IMR-90 (cell line): ENCODE data around the gene RPH3AL. TPM values are rescaled to one million over a fixed set of nuclear protein-coding genes. Genes with fewer than 3 reads are reported as not detected.

Source experiments
- ATAC-seq: fragments of 200-7000 bp; cut with Tn5 transposase; 2 replicates; pipeline ENCODE4 v1.9.1; 2020; ENCODE audit warnings: low read depth, mild to moderate bottlenecking, moderate library complexity
- BruUV-seq: library from RNA; stranded (reverse); fragments of 400-500 nt; replicated peaks from 2 replicates; lab custom pipeline; 2021; lab: Mats Ljungman, UMichigan
- CTCF ChIA-PET: fragments of 300-600 bp; formaldehyde crosslinking; extraction: SDS; loops from one replicate; lab custom pipeline; 2021; ENCODE audit warnings: antibody characterized with exemption; lab: Yijun Ruan, JAX
- POLR2A ChIA-PET: fragments of 300-600 bp; sonication (Branson Sonifier 250); formaldehyde crosslinking; loops from one replicate; lab custom pipeline; 2022; ENCODE audit warnings: antibody characterized with exemption; ENCODE audit not compliant: unreplicated experiment; lab: Charles Lee
- DNase-seq: peaks from one replicate; pipeline ENCODE4 v3.0.0; 2013
- H2AFZ ChIP-seq: replicated peaks from 2 replicates; pipeline ENCODE3; 2013; ENCODE audit warnings: low read length, mild to moderate bottlenecking; ENCODE audit not compliant: poor library complexity
- H2AK5ac ChIP-seq: 2 replicates; pipeline ENCODE4 v1.6.1; 2013; ENCODE audit warnings: low read depth, low read length, inconsistent platforms
- H2AK9ac ChIP-seq: replicated peaks from 2 replicates; pipeline ENCODE3; 2013; ENCODE audit warnings: mild to moderate bottlenecking, low read depth, low read length, moderate library complexity; ENCODE audit not compliant: poor library complexity
- H2BK120ac ChIP-seq: 2 replicates; pipeline ENCODE4 v1.6.1; 2013; ENCODE audit warnings: low read depth, low read length, inconsistent platforms
- H2BK15ac ChIP-seq: 3 replicates; pipeline ENCODE4 v1.6.1; 2013; ENCODE audit warnings: low read depth, low read length, inconsistent platforms
- H2BK20ac ChIP-seq: 2 replicates; pipeline ENCODE4 v1.6.1; 2013; ENCODE audit warnings: low read depth, mild to moderate bottlenecking, inconsistent platforms, low read length, moderate library complexity
- H2BK5ac ChIP-seq: 2 replicates; pipeline ENCODE4 v1.6.1; 2013; ENCODE audit warnings: mild to moderate bottlenecking, low read depth, low read length, inconsistent platforms; ENCODE audit not compliant: poor library complexity, severe bottlenecking
- H3K14ac ChIP-seq: replicated peaks from 2 replicates; pipeline ENCODE4 v1.6.1; 2013; ENCODE audit warnings: low read depth, low read length, inconsistent platforms
- H3K18ac ChIP-seq: 2 replicates; pipeline ENCODE4 v1.6.1; 2013; ENCODE audit warnings: low read depth, low read length, control low read depth
- H3K23ac ChIP-seq: 2 replicates; pipeline ENCODE4 v1.6.1; 2013; ENCODE audit warnings: low read depth, low read length, inconsistent platforms
- H3K27ac ChIP-seq: 2 replicates; pipeline ENCODE4 v1.5.1; 2013; ENCODE audit warnings: mild to moderate bottlenecking, control low read depth, low read length; ENCODE audit not compliant: insufficient read depth
- H3K27me3 ChIP-seq: 2 replicates; pipeline ENCODE4 v1.6.1; 2013; ENCODE audit warnings: low read length; ENCODE audit not compliant: control insufficient read depth, insufficient read depth
- H3K36me3 ChIP-seq: 2 replicates; pipeline ENCODE4 v1.6.1; 2013; ENCODE audit warnings: low read length, mixed read lengths; ENCODE audit not compliant: control insufficient read depth, insufficient read depth
- H3K4ac ChIP-seq: 2 replicates; pipeline ENCODE4 v1.6.1; 2013; ENCODE audit warnings: low read depth, low read length, inconsistent platforms
- H3K4me1 ChIP-seq: 2 replicates; pipeline ENCODE4 v1.6.1; 2013; ENCODE audit warnings: low read length, mixed read lengths; ENCODE audit not compliant: control insufficient read depth, insufficient read depth
- H3K4me2 ChIP-seq: 2 replicates; pipeline ENCODE4 v1.6.1; 2013; ENCODE audit warnings: low read depth, mild to moderate bottlenecking, control low read depth, low read length, moderate library complexity
- H3K4me3 ChIP-seq: 2 replicates; pipeline ENCODE4 v1.5.1; 2013; ENCODE audit warnings: low read depth, mild to moderate bottlenecking, control low read depth, low read length, moderate library complexity; ENCODE audit not compliant: insufficient read depth
- H3K56ac ChIP-seq: 2 replicates; pipeline ENCODE4 v1.6.1; 2013; ENCODE audit warnings: low read length, inconsistent platforms; ENCODE audit not compliant: insufficient read depth; ENCODE audit errors: extremely low read depth
- H3K79me1 ChIP-seq, 2 experiments: 2 replicates each; pipeline ENCODE4 v1.6.1; 2013; ENCODE audit warnings: low read length in 2 of 2, inconsistent platforms in 1 of 2, low read depth in 1 of 2
- H3K9ac ChIP-seq: 2 replicates; pipeline ENCODE4 v1.6.1; 2013; ENCODE audit warnings: low read depth, low read length, control low read depth
- H3K9me1 ChIP-seq: 2 replicates; pipeline ENCODE4 v1.6.1; 2013; ENCODE audit warnings: low read length, inconsistent platforms; ENCODE audit not compliant: insufficient read depth
- H3K9me3 ChIP-seq: 2 replicates; pipeline ENCODE4 v1.6.1; 2013; ENCODE audit warnings: low read length; ENCODE audit not compliant: control insufficient read depth, insufficient read depth
- H4K20me1 ChIP-seq: 2 replicates; pipeline ENCODE4 v1.6.1; 2013; ENCODE audit warnings: low read length, inconsistent platforms; ENCODE audit not compliant: insufficient read depth
- H4K5ac ChIP-seq: 2 replicates; pipeline ENCODE4 v1.6.1; 2013; ENCODE audit warnings: mild to moderate bottlenecking, low read depth, low read length, control low read depth
- H4K8ac ChIP-seq, 2 experiments: 2 replicates each; pipeline ENCODE4 v1.6.1; 2013; ENCODE audit warnings: low read depth in 2 of 2, low read length in 2 of 2, control low read depth in 1 of 2, inconsistent platforms in 1 of 2
- H4K91ac ChIP-seq: 2 replicates; pipeline ENCODE4 v1.6.1; 2013; ENCODE audit warnings: low read depth, low read length, inconsistent platforms; ENCODE audit not compliant: insufficient read depth
- BHLHE40 ChIP-seq: fragments of 150-350 bp; IDR thresholded peaks from 2 replicates; pipeline ENCODE4 v1.6.1; 2016; ENCODE audit warnings: mild to moderate bottlenecking, low read depth, low read length
- MAFK ChIP-seq: IDR thresholded peaks from 2 replicates; pipeline ENCODE4 v1.6.1; 2012; ENCODE audit warnings: low read depth, low read length, improper control_type of control experiment
- RAD21 ChIP-seq: IDR thresholded peaks from 2 replicates; pipeline ENCODE4 v1.6.1; 2012; ENCODE audit warnings: low read length, improper control_type of control experiment
- WGBS, 2 experiments: methylation state at CpG; one replicate each; pipeline versions ENCODE4 v1.1.5 to v1.1.7; 2013; ENCODE audit warnings: missing lambda C conversion rate in 2 of 2; ENCODE audit not compliant: insufficient read length in 1 of 2; ENCODE audit errors: extremely low coverage in 2 of 2; 5-methylcytosine and 5-hydroxymethylcytosine counted together
- dilution Hi-C: fragments of 300-500 bp; cut with HindIII; formaldehyde crosslinking; loops from one replicate; pipeline ENCODE4 v1.14.3; 2018; ENCODE audit warnings: low sequenced_read_pairs; ENCODE audit not compliant: unreplicated experiment
- in situ Hi-C: fragments of 300-500 bp; cut with MboI; formaldehyde crosslinking; loops from 3 replicates; pipeline ENCODE4 v1.14.3; 2019; ENCODE audit warnings: low sequenced_read_pairs, inconsistent platforms, mixed read lengths
- intact Hi-C: fragments of 100-400 bp; cut with micrococcal nuclease; formaldehyde crosslinking; loops from 2 replicates; pipeline ENCODE4 v1.10.0; 2022
- polyA plus RNA-seq, 3 experiments: library from polyadenylated mRNA; depleted of rRNA; stranded (reverse); fragments of >200 nt; gene quantifications; 2 replicates each; pipeline ENCODE4 v1.2.3, GENCODE V29; 2012; ENCODE audit warnings: low replicate concordance in 1 of 3
- total RNA-seq: library from RNA; depleted of rRNA; stranded (reverse); fragments of >200 nt; gene quantifications from 2 replicates; pipeline ENCODE4 v1.2.3, GENCODE V29; 2012

The RPH3AL gene
- total and polyA plus RNA-seq, 2 of the 4 experiments (the other 2 are of a cell fraction), result 1.8 to 2.5 TPM

DNA sequence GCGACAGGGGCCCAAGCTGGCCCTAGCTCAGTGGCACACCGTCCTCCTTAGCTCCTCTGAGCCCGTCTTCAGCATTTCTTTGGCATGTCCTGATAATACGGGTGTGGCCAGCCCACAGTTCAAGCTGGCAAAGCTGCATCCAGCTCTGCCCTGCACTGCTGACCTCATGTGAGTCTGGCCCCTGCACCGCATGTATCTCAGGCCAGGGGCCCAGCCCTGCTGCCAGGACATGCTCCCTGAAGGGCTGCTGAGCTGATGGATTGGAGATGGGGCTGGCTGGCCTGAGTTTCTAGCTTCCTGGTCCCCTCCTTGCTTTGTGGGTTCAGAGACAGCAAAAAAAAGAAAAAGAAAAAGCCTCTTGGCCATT is 173.6 kb downstream of the RPH3AL start:
- Histone ChIP-seq H2AK9ac (no peak overlapping the region), H2BK5ac (no peak overlapping the region), H3K27me3 (peaks cover 68% of the 10 kb centered on the region), H3K14ac (no peak overlapping the region), H3K9me1 (no peaks in the 10 kb centered on the region), H3K18ac (no peak overlapping the region), H4K91ac (no peak overlapping the region), H3K4me3 (no peak overlapping the region), H2BK20ac (no peak overlapping the region), H4K20me1 (no peaks in the 10 kb centered on the region), H3K4me1 (no peaks in the 10 kb centered on the region), H3K9me3 (no peaks in the 10 kb centered on the region), H3K79me1 (no peaks in the 10 kb centered on the region), H3K9ac (no peak overlapping the region), H3K27ac (no peak overlapping the region), H3K4ac (no peak overlapping the region), H3K36me3 (no peaks in the 10 kb centered on the region), H2AFZ (no peak overlapping the region), H4K5ac (no peak overlapping the region), H3K23ac (no peak overlapping the region), H4K8ac (no peak overlapping the region), H2AK5ac (no peak overlapping the region), H2BK15ac (no peak overlapping the region), H2BK120ac (no peak overlapping the region), H3K4me2 (no peak overlapping the region), H3K56ac (no peak overlapping the region)
- intact Hi-C loops (no loop called here), dilution Hi-C loops (no loop called here), in situ Hi-C loops (no loop called here)
- ChIA-PET CTCF (no interaction called here), POLR2A (no interaction called here)
- DNase-seq (no peak), ATAC-seq (no peak)
- WGBS, 2 experiments, result 80% methylated on average over 1 of the region's 5 CpGs; no CpG with 5 or more reads in 1 of the 2 experiments
- BruUV-seq, result no TSS peak
- TF ChIP-seq RAD21, result no peak
- no peak for TF ChIP-seq BHLHE40
- no peak for TF ChIP-seq MAFK
